Stimulated activated CD8-positive, alpha-beta memory T cell treated with anti-CD3 and anti-CD28 coated beads, Interleukin-2, amount 100 ng/mL, for 1 hour (primary cell): ENCODE results near the gene VWA5B2.
A peak's percentile ranks its signal among the peaks of the same experiment; 100 is the strongest.

Experiments
- DNase-seq, 2 donors: peaks; one replicate each; pipeline ENCODE4 v3.0.0-alpha.2; 2020; ENCODE audit warnings: low read depth in 2 of 2

Gene VWA5B2

GRCh38 chr3:184223946-184224345 is 5.4 kb upstream of the VWA5B2 start:
- no peak for DNase-seq

GRCh38 chr3:184227481-184227935 is 1.9 kb upstream of the VWA5B2 start:
- peak; percentile 19 to 22 for DNase-seq

- DNase-seq = no peak
Observed at GRCh38 chr3:184228376-184229137, 828 bp upstream of the VWA5B2 start.

- DNase-seq = no peak
Observed at GRCh38 chr3:184230081-184230602, 757 bp downstream of the VWA5B2 start.

- no peak for DNase-seq
Observed at GRCh38 chr3:184230603-184231528, 1.5 kb downstream of the VWA5B2 start.

GRCh38 chr3:184231671-184232070 is 2.3 kb downstream of the VWA5B2 start:
- DNase-seq = no peak

- DNase-seq = no peak
Observed at GRCh38 chr3:184233127-184233843, 3.9 kb downstream of the VWA5B2 start.

- no peak for DNase-seq
Observed at GRCh38 chr3:184234224-184234623, 4.8 kb downstream of the VWA5B2 start.

GRCh38 chr3:184234671-184235380 is 5.4 kb downstream of the VWA5B2 start:
- DNase-seq = no peak

GRCh38 chr3:184235381-184236032 is 6.1 kb downstream of the VWA5B2 start:
- no peak for DNase-seq

- no peak for DNase-seq
Observed at GRCh38 chr3:184236033-184236410, 6.6 kb downstream of the VWA5B2 start.

GRCh38 chr3:184236636-184237035 is 7.3 kb downstream of the VWA5B2 start:
- DNase-seq = no peak

- no peak for DNase-seq
Observed at GRCh38 chr3:184237211-184237610, 7.8 kb downstream of the VWA5B2 start.

GRCh38 chr3:184237807-184238206 is 8.4 kb downstream of the VWA5B2 start:
- DNase-seq = no peak

- no peak for DNase-seq
Observed at GRCh38 chr3:184238246-184238818, 8.9 kb downstream of the VWA5B2 start.

- no peak for DNase-seq
Observed at GRCh38 chr3:184239221-184239620, 9.8 kb downstream of the VWA5B2 start.

- DNase-seq = no peak
Observed at GRCh38 chr3:184239708-184240107, 10.3 kb downstream of the VWA5B2 start.

- DNase-seq = no peak
Observed at GRCh38 chr3:184240384-184241140, 11.2 kb downstream of the VWA5B2 start.

GRCh38 chr3:184241141-184241446 is 11.7 kb downstream of the VWA5B2 start:
- no peak for DNase-seq
